CD1c-positive myeloid dendritic cell (primary cell): Measurements from ENCODE around the gene EIF3J.

Source experiments
- DNase-seq: peaks from one replicate; pipeline ENCODE4 v3.0.0-alpha.2; 2016; ENCODE audit errors: extremely low spot score

Gene EIF3J

GRCh38 chr15:44595246-44595645 is 58.3 kb downstream of the EIF3J start:
- no peak for DNase-seq

DNA sequence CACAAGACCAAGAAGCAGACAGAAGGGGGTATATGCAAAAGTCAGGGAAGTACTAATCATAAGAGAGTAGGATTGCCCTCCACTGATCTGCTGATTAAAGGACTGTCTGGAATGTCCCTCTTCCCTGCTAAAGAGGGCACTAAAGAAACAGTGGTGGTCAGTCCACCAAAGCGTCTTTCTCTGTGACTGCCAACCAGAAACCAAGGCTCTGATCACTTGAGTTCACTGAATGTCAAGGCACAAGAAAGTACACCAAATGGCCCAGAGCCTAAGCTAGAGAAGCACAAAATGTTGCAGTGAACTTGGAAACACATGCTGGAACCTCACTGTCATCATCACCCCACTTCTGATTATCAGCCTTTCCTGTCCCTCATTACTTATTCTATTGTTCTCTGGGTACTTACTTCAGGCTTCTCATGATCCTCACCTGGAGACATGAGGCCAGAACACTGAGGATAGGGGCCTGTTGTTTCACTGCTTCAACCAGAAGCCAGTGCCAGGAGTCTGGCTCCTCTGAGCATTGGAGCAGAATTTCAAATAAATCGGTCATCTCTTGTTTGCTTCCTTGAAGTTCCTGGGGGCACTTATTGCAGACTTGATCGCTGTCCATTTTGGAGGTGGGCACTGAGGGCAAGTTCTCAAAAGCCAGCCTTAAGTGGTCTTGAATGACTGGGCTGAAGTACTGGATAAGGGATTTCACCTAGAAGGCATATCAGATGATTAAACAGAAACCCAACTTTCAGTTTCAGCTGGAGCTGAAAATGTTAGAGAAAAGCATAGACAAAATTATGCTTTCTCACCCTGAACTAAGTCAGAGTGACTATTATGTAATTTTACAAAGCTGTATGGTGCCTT is 58.9 kb downstream of the EIF3J start:
- DNase-seq = no peak

- DNase-seq = no peak
Observed at GRCh38 chr15:44596511-44597010, 59.6 kb downstream of the EIF3J start.

DNA sequence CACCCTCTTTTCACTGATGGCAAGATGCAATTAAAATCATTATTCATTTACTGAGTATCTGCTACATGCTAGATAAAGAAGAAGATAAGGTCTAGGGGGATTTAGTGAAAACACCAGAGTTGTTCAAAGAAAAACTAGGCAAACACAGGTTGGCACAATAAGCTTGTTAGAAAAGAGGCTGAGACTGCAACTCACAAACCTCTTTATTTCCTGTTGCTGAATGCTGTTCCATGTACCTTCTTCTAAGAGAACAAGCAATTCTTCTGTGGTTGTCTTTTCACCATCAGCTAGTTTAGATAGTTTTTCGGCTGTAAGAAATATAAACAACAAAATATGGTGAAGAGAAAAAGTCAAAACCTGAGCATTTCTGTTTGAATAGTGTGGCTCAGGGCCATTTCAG is 61.1 kb downstream of the EIF3J start:
- no peak for DNase-seq

GRCh38 chr15:44598892-44599291 is 61.9 kb downstream of the EIF3J start:
- DNase-seq = no peak

GRCh38 chr15:44603126-44603525 is 66.2 kb downstream of the EIF3J start:
- DNase-seq = no peak

DNA sequence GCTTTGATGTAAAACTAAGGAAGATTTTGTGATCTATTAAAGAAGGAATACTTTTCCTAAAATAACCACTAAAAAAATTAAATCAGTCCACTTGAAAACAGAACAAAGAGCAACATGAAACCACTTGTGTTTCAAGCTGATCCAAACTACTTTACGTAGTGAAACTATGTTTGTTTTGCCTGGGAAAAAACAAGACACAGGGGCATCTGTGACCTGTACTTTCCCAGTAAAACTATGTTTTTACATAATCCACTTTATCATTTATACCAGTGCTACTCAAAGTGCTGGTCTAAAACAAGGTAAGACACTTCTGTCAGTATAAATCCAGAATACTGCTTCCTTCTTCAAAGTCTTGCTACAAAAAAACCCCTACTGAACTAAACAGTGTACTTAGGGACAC is 69.8 kb downstream of the EIF3J start:
- no peak for DNase-seq
